Measurements from ENCODE around the gene SLC11A1.

The SLC11A1 gene

DNA sequence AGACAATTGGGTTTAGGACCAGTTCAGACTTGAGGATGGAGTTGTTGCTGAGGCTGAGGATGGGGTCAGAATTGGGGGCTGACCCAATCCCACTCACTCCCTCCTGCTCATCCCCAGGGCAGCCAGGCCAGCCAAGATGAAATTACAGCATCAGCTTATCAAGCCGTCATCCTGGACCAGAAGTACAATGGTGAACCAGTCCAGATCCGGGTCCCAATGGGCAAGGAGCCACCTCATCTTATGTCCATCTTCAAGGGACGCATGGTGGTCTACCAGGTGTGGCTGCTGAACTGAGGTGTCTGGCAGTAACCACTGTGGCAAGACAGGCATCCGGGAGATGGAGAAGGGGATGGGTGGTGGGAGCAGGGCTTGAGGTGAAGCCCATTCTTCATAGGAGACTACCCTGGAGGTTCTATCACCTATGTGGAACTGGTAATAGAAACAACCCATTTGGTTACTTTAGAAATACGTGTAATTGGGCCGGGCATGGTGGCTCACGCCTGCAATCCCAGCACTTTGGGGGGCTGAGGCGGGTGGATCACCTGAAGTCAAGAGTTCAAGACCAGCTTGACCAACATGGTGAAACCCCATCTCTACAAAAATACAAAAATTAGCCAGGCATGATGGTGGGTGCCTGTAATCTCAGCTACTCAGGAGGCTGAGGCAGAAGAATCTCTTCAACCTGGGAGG lies 50.7 kb downstream of the SLC11A1 start:
- no peak for TF ChIP-seq ZNF394 (tag by site-specific recombination; IDR thresholded peaks at IDR 0.05; ENCODE audit: borderline replicate concordance)
- TF ChIP-seq ZNF529 (tag by site-specific recombination; IDR thresholded peaks at IDR 0.05; ENCODE audit: insufficient replicate concordance) = no peak
- TF ChIP-seq YY2 (tag by site-specific recombination; IDR thresholded peaks at IDR 0.05) = no peak
- TF ChIP-seq, protein P1, sequence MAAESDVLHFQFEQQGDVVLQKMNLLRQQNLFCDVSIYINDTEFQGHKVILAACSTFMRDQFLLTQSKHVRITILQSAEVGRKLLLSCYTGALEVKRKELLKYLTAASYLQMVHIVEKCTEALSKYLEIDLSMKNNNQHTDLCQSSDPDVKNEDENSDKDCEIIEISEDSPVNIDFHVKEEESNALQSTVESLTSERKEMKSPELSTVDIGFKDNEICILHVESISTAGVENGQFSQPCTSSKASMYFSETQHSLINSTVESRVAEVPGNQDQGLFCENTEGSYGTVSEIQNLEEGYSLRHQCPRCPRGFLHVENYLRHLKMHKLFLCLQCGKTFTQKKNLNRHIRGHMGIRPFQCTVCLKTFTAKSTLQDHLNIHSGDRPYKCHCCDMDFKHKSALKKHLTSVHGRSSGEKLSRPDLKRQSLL (tag by site-specific recombination; IDR thresholded peaks at IDR 0.05) = no peak
- no peak for TF ChIP-seq RBAK (tag by site-specific recombination; IDR thresholded peaks at IDR 0.05)
- TF ChIP-seq ZNF558 (tag by site-specific recombination; IDR thresholded peaks at IDR 0.05) = no peak
- TF ChIP-seq, protein P2, sequence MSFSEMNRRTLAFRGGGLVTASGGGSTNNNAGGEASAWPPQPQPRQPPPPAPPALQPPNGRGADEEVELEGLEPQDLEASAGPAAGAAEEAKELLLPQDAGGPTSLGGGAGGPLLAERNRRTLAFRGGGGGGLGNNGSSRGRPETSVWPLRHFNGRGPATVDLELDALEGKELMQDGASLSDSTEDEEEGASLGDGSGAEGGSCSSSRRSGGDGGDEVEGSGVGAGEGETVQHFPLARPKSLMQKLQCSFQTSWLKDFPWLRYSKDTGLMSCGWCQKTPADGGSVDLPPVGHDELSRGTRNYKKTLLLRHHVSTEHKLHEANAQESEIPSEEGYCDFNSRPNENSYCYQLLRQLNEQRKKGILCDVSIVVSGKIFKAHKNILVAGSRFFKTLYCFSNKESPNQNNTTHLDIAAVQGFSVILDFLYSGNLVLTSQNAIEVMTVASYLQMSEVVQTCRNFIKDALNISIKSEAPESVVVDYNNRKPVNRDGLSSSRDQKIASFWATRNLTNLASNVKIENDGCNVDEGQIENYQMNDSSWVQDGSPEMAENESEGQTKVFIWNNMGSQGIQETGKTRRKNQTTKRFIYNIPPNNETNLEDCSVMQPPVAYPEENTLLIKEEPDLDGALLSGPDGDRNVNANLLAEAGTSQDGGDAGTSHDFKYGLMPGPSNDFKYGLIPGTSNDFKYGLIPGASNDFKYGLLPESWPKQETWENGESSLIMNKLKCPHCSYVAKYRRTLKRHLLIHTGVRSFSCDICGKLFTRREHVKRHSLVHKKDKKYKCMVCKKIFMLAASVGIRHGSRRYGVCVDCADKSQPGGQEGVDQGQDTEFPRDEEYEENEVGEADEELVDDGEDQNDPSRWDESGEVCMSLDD (tag by site-specific recombination; IDR thresholded peaks at IDR 0.05) = no peak
- no peak for TF ChIP-seq ZNF48 (tag by site-specific recombination; IDR thresholded peaks at IDR 0.05)
- TF ChIP-seq FEZF1 (tag by site-specific recombination; IDR thresholded peaks at IDR 0.05) = no peak
- TF ChIP-seq, protein P3, sequence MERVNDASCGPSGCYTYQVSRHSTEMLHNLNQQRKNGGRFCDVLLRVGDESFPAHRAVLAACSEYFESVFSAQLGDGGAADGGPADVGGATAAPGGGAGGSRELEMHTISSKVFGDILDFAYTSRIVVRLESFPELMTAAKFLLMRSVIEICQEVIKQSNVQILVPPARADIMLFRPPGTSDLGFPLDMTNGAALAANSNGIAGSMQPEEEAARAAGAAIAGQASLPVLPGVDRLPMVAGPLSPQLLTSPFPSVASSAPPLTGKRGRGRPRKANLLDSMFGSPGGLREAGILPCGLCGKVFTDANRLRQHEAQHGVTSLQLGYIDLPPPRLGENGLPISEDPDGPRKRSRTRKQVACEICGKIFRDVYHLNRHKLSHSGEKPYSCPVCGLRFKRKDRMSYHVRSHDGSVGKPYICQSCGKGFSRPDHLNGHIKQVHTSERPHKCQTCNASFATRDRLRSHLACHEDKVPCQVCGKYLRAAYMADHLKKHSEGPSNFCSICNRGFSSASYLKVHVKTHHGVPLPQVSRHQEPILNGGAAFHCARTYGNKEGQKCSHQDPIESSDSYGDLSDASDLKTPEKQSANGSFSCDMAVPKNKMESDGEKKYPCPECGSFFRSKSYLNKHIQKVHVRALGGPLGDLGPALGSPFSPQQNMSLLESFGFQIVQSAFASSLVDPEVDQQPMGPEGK (tag by site-specific recombination; IDR thresholded peaks at IDR 0.05) = no peak
- TF ChIP-seq ZNF510 (tag by site-specific recombination; IDR thresholded peaks at IDR 0.05; ENCODE audit: insufficient replicate concordance) = no peak
- TF ChIP-seq, protein P4, sequence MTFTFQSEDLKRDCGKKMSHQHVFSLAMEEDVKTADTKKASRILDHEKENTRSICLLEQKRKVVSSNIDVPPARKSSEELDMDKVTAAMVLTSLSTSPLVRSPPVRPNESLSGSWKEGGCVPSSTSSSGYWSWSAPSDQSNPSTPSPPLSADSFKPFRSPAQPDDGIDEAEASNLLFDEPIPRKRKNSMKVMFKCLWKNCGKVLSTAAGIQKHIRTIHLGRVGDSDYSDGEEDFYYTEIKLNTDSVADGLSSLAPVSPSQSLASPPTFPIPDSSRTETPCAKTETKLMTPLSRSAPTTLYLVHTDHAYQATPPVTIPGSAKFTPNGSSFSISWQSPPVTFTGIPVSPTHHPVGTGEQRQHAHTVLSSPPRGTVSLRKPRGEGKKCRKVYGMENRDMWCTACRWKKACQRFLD (tag by site-specific recombination; IDR thresholded peaks at IDR 0.05) = no peak
- no peak for TF ChIP-seq ZNF600 (tag by site-specific recombination; IDR thresholded peaks at IDR 0.05)
- no peak for TF ChIP-seq ZNF202 (tag by site-specific recombination; IDR thresholded peaks at IDR 0.05; ENCODE audit: borderline replicate concordance)
- no peak for TF ChIP-seq ZNF350 (tag by site-specific recombination; IDR thresholded peaks at IDR 0.05)
- TF ChIP-seq, protein P5, sequence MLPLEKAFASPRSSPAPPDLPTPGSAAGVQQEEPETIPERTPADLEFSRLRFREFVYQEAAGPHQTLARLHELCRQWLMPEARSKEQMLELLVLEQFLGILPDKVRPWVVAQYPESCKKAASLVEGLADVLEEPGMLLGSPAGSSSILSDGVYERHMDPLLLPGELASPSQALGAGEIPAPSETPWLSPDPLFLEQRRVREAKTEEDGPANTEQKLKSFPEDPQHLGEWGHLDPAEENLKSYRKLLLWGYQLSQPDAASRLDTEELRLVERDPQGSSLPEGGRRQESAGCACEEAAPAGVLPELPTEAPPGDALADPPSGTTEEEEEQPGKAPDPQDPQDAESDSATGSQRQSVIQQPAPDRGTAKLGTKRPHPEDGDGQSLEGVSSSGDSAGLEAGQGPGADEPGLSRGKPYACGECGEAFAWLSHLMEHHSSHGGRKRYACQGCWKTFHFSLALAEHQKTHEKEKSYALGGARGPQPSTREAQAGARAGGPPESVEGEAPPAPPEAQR (tag by site-specific recombination; IDR thresholded peaks at IDR 0.05) = no peak
- TF ChIP-seq ZNF76 (tag by site-specific recombination; IDR thresholded peaks at IDR 0.05; ENCODE audit: borderline replicate concordance, low read depth) = no peak
- TF ChIP-seq ZNF223 (tag by site-specific recombination; IDR thresholded peaks at IDR 0.05) = no peak
- Histone ChIP-seq H3K4me3 (ENCODE audit: low read depth, low read length) (no peak overlapping the region), H3K9me3 (ENCODE audit: control insufficient read depth, insufficient read depth, low read depth, low read length) (no peaks in the 10 kb centered on the region), H3K4me1 (ENCODE audit: control insufficient read depth, insufficient read depth, low read length) (no peaks in the 10 kb centered on the region), H3K27ac (ENCODE audit: extremely low read depth, low read depth, low read length) (no peak overlapping the region), H3K36me3 (ENCODE audit: control insufficient read depth in 2 of 2, insufficient read depth in 1 of 2, low read length in 2 of 2) (no peaks in the 10 kb centered on the region)
- POLR2A ChIA-PET = no interaction called here
- CTCF ChIA-PET = interaction anchor here (0.6 kb wide), 1 partner anchor 39 kb away, joined by 3 read pairs; no protein-coding TSS in a partner anchor
